IMR-90 (cell line): ENCODE measurements around the gene FBXO41. TPM values are rescaled to one million over a fixed set of nuclear protein-coding genes. Genes with fewer than 3 reads are reported as not detected.

ENCODE experiments used
- ATAC-seq: fragments of 200-7000 bp; cut with Tn5 transposase; 2 replicates; pipeline ENCODE4 v1.9.1; 2020; ENCODE audit warnings: low read depth, mild to moderate bottlenecking, moderate library complexity
- BruUV-seq: library from RNA; stranded (reverse); fragments of 400-500 nt; replicated peaks from 2 replicates; lab custom pipeline; 2021; lab: Mats Ljungman, UMichigan
- CTCF ChIA-PET: fragments of 300-600 bp; formaldehyde crosslinking; extraction: SDS; loops from one replicate; lab custom pipeline; 2021; ENCODE audit warnings: antibody characterized with exemption; lab: Yijun Ruan, JAX
- POLR2A ChIA-PET: fragments of 300-600 bp; sonication (Branson Sonifier 250); formaldehyde crosslinking; loops from one replicate; lab custom pipeline; 2022; ENCODE audit warnings: antibody characterized with exemption; ENCODE audit not compliant: unreplicated experiment; lab: Charles Lee
- DNase-seq: peaks from one replicate; pipeline ENCODE4 v3.0.0; 2013
- H2AFZ ChIP-seq: replicated peaks from 2 replicates; pipeline ENCODE3; 2013; ENCODE audit warnings: low read length, mild to moderate bottlenecking; ENCODE audit not compliant: poor library complexity
- H2AK5ac ChIP-seq: 2 replicates; pipeline ENCODE4 v1.6.1; 2013; ENCODE audit warnings: low read depth, low read length, inconsistent platforms
- H2AK9ac ChIP-seq: replicated peaks from 2 replicates; pipeline ENCODE3; 2013; ENCODE audit warnings: mild to moderate bottlenecking, low read depth, low read length, moderate library complexity; ENCODE audit not compliant: poor library complexity
- H2BK120ac ChIP-seq: 2 replicates; pipeline ENCODE4 v1.6.1; 2013; ENCODE audit warnings: low read depth, low read length, inconsistent platforms
- H2BK15ac ChIP-seq: 3 replicates; pipeline ENCODE4 v1.6.1; 2013; ENCODE audit warnings: low read depth, low read length, inconsistent platforms
- H2BK20ac ChIP-seq: 2 replicates; pipeline ENCODE4 v1.6.1; 2013; ENCODE audit warnings: low read depth, mild to moderate bottlenecking, inconsistent platforms, low read length, moderate library complexity
- H2BK5ac ChIP-seq: 2 replicates; pipeline ENCODE4 v1.6.1; 2013; ENCODE audit warnings: mild to moderate bottlenecking, low read depth, low read length, inconsistent platforms; ENCODE audit not compliant: poor library complexity, severe bottlenecking
- H3K14ac ChIP-seq: replicated peaks from 2 replicates; pipeline ENCODE4 v1.6.1; 2013; ENCODE audit warnings: low read depth, low read length, inconsistent platforms
- H3K18ac ChIP-seq: 2 replicates; pipeline ENCODE4 v1.6.1; 2013; ENCODE audit warnings: low read depth, low read length, control low read depth
- H3K23ac ChIP-seq: 2 replicates; pipeline ENCODE4 v1.6.1; 2013; ENCODE audit warnings: low read depth, low read length, inconsistent platforms
- H3K27ac ChIP-seq: 2 replicates; pipeline ENCODE4 v1.5.1; 2013; ENCODE audit warnings: mild to moderate bottlenecking, control low read depth, low read length; ENCODE audit not compliant: insufficient read depth
- H3K27me3 ChIP-seq: 2 replicates; pipeline ENCODE4 v1.6.1; 2013; ENCODE audit warnings: low read length; ENCODE audit not compliant: control insufficient read depth, insufficient read depth
- H3K36me3 ChIP-seq: 2 replicates; pipeline ENCODE4 v1.6.1; 2013; ENCODE audit warnings: low read length, mixed read lengths; ENCODE audit not compliant: control insufficient read depth, insufficient read depth
- H3K4ac ChIP-seq: 2 replicates; pipeline ENCODE4 v1.6.1; 2013; ENCODE audit warnings: low read depth, low read length, inconsistent platforms
- H3K4me1 ChIP-seq: 2 replicates; pipeline ENCODE4 v1.6.1; 2013; ENCODE audit warnings: low read length, mixed read lengths; ENCODE audit not compliant: control insufficient read depth, insufficient read depth
- H3K4me2 ChIP-seq: 2 replicates; pipeline ENCODE4 v1.6.1; 2013; ENCODE audit warnings: low read depth, mild to moderate bottlenecking, control low read depth, low read length, moderate library complexity
- H3K4me3 ChIP-seq: 2 replicates; pipeline ENCODE4 v1.5.1; 2013; ENCODE audit warnings: low read depth, mild to moderate bottlenecking, control low read depth, low read length, moderate library complexity; ENCODE audit not compliant: insufficient read depth
- H3K56ac ChIP-seq: 2 replicates; pipeline ENCODE4 v1.6.1; 2013; ENCODE audit warnings: low read length, inconsistent platforms; ENCODE audit not compliant: insufficient read depth; ENCODE audit errors: extremely low read depth
- H3K79me1 ChIP-seq, 2 experiments: 2 replicates each; pipeline ENCODE4 v1.6.1; 2013; ENCODE audit warnings: low read length in 2 of 2, inconsistent platforms in 1 of 2, low read depth in 1 of 2
- H3K9ac ChIP-seq: 2 replicates; pipeline ENCODE4 v1.6.1; 2013; ENCODE audit warnings: low read depth, low read length, control low read depth
- H3K9me1 ChIP-seq: 2 replicates; pipeline ENCODE4 v1.6.1; 2013; ENCODE audit warnings: low read length, inconsistent platforms; ENCODE audit not compliant: insufficient read depth
- H3K9me3 ChIP-seq: 2 replicates; pipeline ENCODE4 v1.6.1; 2013; ENCODE audit warnings: low read length; ENCODE audit not compliant: control insufficient read depth, insufficient read depth
- H4K20me1 ChIP-seq: 2 replicates; pipeline ENCODE4 v1.6.1; 2013; ENCODE audit warnings: low read length, inconsistent platforms; ENCODE audit not compliant: insufficient read depth
- H4K5ac ChIP-seq: 2 replicates; pipeline ENCODE4 v1.6.1; 2013; ENCODE audit warnings: mild to moderate bottlenecking, low read depth, low read length, control low read depth
- H4K8ac ChIP-seq, 2 experiments: 2 replicates each; pipeline ENCODE4 v1.6.1; 2013; ENCODE audit warnings: low read depth in 2 of 2, low read length in 2 of 2, control low read depth in 1 of 2, inconsistent platforms in 1 of 2
- H4K91ac ChIP-seq: 2 replicates; pipeline ENCODE4 v1.6.1; 2013; ENCODE audit warnings: low read depth, low read length, inconsistent platforms; ENCODE audit not compliant: insufficient read depth
- BHLHE40 ChIP-seq: fragments of 150-350 bp; IDR thresholded peaks from 2 replicates; pipeline ENCODE4 v1.6.1; 2016; ENCODE audit warnings: mild to moderate bottlenecking, low read depth, low read length
- CEBPB ChIP-seq: IDR thresholded peaks from 2 replicates; pipeline ENCODE4 v1.6.1; 2012; ENCODE audit warnings: low read depth, low read length, improper control_type of control experiment
- CHD1 ChIP-seq: IDR thresholded peaks from 2 replicates; pipeline ENCODE4 v1.6.1; 2012; ENCODE audit warnings: low read depth, low read length, improper control_type of control experiment
- CTCF ChIP-seq: conservative IDR thresholded peaks from 2 replicates; pipeline ENCODE4 v1.5.1; 2012; ENCODE audit warnings: mild to moderate bottlenecking, low read depth, low read length, improper control_type of control experiment
- ELK1 ChIP-seq: fragments of 150-350 bp; IDR thresholded peaks from 2 replicates; pipeline ENCODE4 v1.6.1; 2016; ENCODE audit warnings: low read depth, mild to moderate bottlenecking, low read length, moderate library complexity, borderline replicate concordance
- FOS ChIP-seq: fragments of 150-350 bp; IDR thresholded peaks from 2 replicates; pipeline ENCODE4 v1.6.1; 2016; ENCODE audit warnings: low read depth, low read length
- MAFK ChIP-seq: IDR thresholded peaks from 2 replicates; pipeline ENCODE4 v1.6.1; 2012; ENCODE audit warnings: low read depth, low read length, improper control_type of control experiment
- MAZ ChIP-seq: IDR thresholded peaks from 2 replicates; pipeline ENCODE4 v1.6.1; 2012; ENCODE audit warnings: low read depth, mild to moderate bottlenecking, low read length, improper control_type of control experiment, moderate library complexity, borderline replicate concordance
- MXI1 ChIP-seq: IDR thresholded peaks from 2 replicates; pipeline ENCODE4 v1.6.1; 2012; ENCODE audit warnings: low read depth, mild to moderate bottlenecking, low read length, moderate library complexity, borderline replicate concordance
- NFE2L2 ChIP-seq: fragments of 150-350 bp; IDR thresholded peaks from 2 replicates; pipeline ENCODE4 v1.6.1; 2016; ENCODE audit warnings: low read depth, mild to moderate bottlenecking, low read length
- POLR2A ChIP-seq: IDR thresholded peaks from 2 replicates; pipeline ENCODE4 v1.6.1; 2012; ENCODE audit warnings: mild to moderate bottlenecking, low read depth, low read length
- RAD21 ChIP-seq: IDR thresholded peaks from 2 replicates; pipeline ENCODE4 v1.6.1; 2012; ENCODE audit warnings: low read length, improper control_type of control experiment
- RCOR1 ChIP-seq: IDR thresholded peaks from 2 replicates; pipeline ENCODE4 v1.6.1; 2012; ENCODE audit warnings: mild to moderate bottlenecking, low read length, improper control_type of control experiment; ENCODE audit not compliant: insufficient replicate concordance
- RFX5 ChIP-seq: IDR thresholded peaks from 2 replicates; pipeline ENCODE4 v1.8.0; 2012; ENCODE audit warnings: low read depth, mild to moderate bottlenecking, low read length, moderate library complexity
- SMC3 ChIP-seq: fragments of 150-350 bp; IDR thresholded peaks from 2 replicates; pipeline ENCODE4 v1.6.1; 2016; ENCODE audit warnings: low read depth, mild to moderate bottlenecking, antibody characterized with exemption, low read length, moderate library complexity
- USF2 ChIP-seq: fragments of 150-350 bp; IDR thresholded peaks from 2 replicates; pipeline ENCODE4 v1.6.1; 2017; ENCODE audit warnings: mild to moderate bottlenecking, antibody characterized with exemption, low read length, low read depth
- WGBS, 2 experiments: methylation state at CpG; one replicate each; pipeline versions ENCODE4 v1.1.5 to v1.1.7; 2013; ENCODE audit warnings: missing lambda C conversion rate in 2 of 2; ENCODE audit not compliant: insufficient read length in 1 of 2; ENCODE audit errors: extremely low coverage in 2 of 2; 5-methylcytosine and 5-hydroxymethylcytosine counted together
- dilution Hi-C: fragments of 300-500 bp; cut with HindIII; formaldehyde crosslinking; loops from one replicate; pipeline ENCODE4 v1.14.3; 2018; ENCODE audit warnings: low sequenced_read_pairs; ENCODE audit not compliant: unreplicated experiment
- in situ Hi-C: fragments of 300-500 bp; cut with MboI; formaldehyde crosslinking; loops from 3 replicates; pipeline ENCODE4 v1.14.3; 2019; ENCODE audit warnings: low sequenced_read_pairs, inconsistent platforms, mixed read lengths
- intact Hi-C: fragments of 100-400 bp; cut with micrococcal nuclease; formaldehyde crosslinking; loops from 2 replicates; pipeline ENCODE4 v1.10.0; 2022
- polyA plus RNA-seq, 3 experiments: library from polyadenylated mRNA; depleted of rRNA; stranded (reverse); fragments of >200 nt; gene quantifications; 2 replicates each; pipeline ENCODE4 v1.2.3, GENCODE V29; 2012; ENCODE audit warnings: low replicate concordance in 1 of 3
- total RNA-seq: library from RNA; depleted of rRNA; stranded (reverse); fragments of >200 nt; gene quantifications from 2 replicates; pipeline ENCODE4 v1.2.3, GENCODE V29; 2012

FBXO41 gene
- total and polyA plus RNA-seq, 2 of the 4 experiments (the other 2 are of a cell fraction) = 0.54 to 3.7 TPM

GRCh38 chr2:73286134-73286655 lies 1.9 kb upstream of the FBXO41 start:
- Histone ChIP-seq H3K56ac (no peak overlapping the region), H2BK20ac (no peak overlapping the region), H3K18ac (no peak overlapping the region), H2AK9ac (no peak overlapping the region), H4K20me1 (0 out of 2 replicates have a peak, but pooled peaks cover under 1% of the 10 kb centered on the region), H3K27ac (no peak overlapping the region), H3K4me3 (no peak overlapping the region), H3K4ac (no peak overlapping the region), H2BK5ac (no peak overlapping the region), H2BK15ac (no peak overlapping the region), H3K9me1 (no peaks in the 10 kb centered on the region), H4K8ac (no peak overlapping the region), H4K5ac (no peak overlapping the region), H2AFZ (no peak overlapping the region), H3K9me3 (no peaks in the 10 kb centered on the region), H3K27me3 (peaks cover 22% of the 10 kb centered on the region), H2BK120ac (no peak overlapping the region), H3K79me1 (no peaks in the 10 kb centered on the region; a peak in 1 of 4 replicates), H3K36me3 (no peaks in the 10 kb centered on the region), H4K91ac (no peak overlapping the region), H3K14ac (no peak overlapping the region), H3K23ac (no peak overlapping the region), H2AK5ac (no peak overlapping the region), H3K4me1 (peaks cover 3% of the 10 kb centered on the region; the same call in 1 of the 2 replicates), H3K9ac (no peak overlapping the region), H3K4me2 (no peak overlapping the region)
- no peak for DNase-seq
- 100% methylated on average over 1 of the region's 3 CpGs; no CpG with 5 or more reads in 1 of the 2 experiments for WGBS, 2 experiments
- no peak for TF ChIP-seq USF2
- no peak for TF ChIP-seq BHLHE40
- TF ChIP-seq RAD21 = no peak
- no peak for TF ChIP-seq MAZ
- TF ChIP-seq RCOR1 = no peak
- no peak for TF ChIP-seq FOS
- no peak for TF ChIP-seq CHD1
- TF ChIP-seq POLR2A = no peak
- TF ChIP-seq MXI1 = no peak
- TF ChIP-seq ELK1 = no peak
- TF ChIP-seq RFX5 = no peak
- no peak for TF ChIP-seq MAFK
- TF ChIP-seq SMC3 = no peak
- TF ChIP-seq CEBPB = no peak
- no peak for TF ChIP-seq NFE2L2
- TF ChIP-seq CTCF = no peak
- intact Hi-C loops = no loop called here
- ChIA-PET CTCF (no interaction called here), POLR2A (no interaction called here)
- ATAC-seq = no peak
- dilution Hi-C loops = no loop called here
- BruUV-seq = no TSS peak
- in situ Hi-C loops = no loop called here
